Activated CD4-positive, alpha-beta T cell treated with anti-CD3 and anti-CD28 coated beads, Interleukin-2, amount 10 ng/mL, durations not matched to agents 24 days and 14 days (primary cell): Measurements from ENCODE around the gene ZAR1L. TPM values are rescaled to one million over a fixed set of nuclear protein-coding genes. Genes with fewer than 3 reads are reported as not detected.

Source experiments
- DNase-seq: peaks from one replicate; pipeline ENCODE4 v3.0.0; 2022
- H3K27ac Mint-ChIP-seq: one replicate; pipeline ENCODE4 v1.8.0; 2022; ENCODE audit warnings: mild to moderate bottlenecking, mixed read lengths
- H3K27me3 Mint-ChIP-seq: one replicate; pipeline ENCODE4 v1.8.0; 2022; ENCODE audit warnings: mixed read lengths
- H3K36me3 Mint-ChIP-seq: one replicate; pipeline ENCODE4 v1.8.0; 2022; ENCODE audit warnings: low read depth, mild to moderate bottlenecking, mixed read lengths
- H3K4me1 Mint-ChIP-seq: one replicate; pipeline ENCODE4 v1.8.0; 2021; ENCODE audit warnings: mixed read lengths
- H3K4me3 Mint-ChIP-seq: one replicate; pipeline ENCODE4 v1.8.0; 2022; ENCODE audit warnings: mild to moderate bottlenecking, moderate library complexity, mixed read lengths
- H3K9me3 Mint-ChIP-seq: one replicate; pipeline ENCODE4 v1.8.0; 2021; ENCODE audit warnings: mixed read lengths
- intact Hi-C: fragments of 100-400 bp; cut with micrococcal nuclease; formaldehyde crosslinking; loops from one replicate; pipeline ENCODE4 v1.15.1; 2023
- total RNA-seq: library from RNA; stranded (reverse); gene quantifications from 2 replicates; pipeline ENCODE4 v1.2.3, GENCODE V29; 2022

ZAR1L gene
- total RNA-seq, 1 donor from 2014 or later: 0.19 TPM

GRCh38 chr13:32316028-32316339 lies 821 bp upstream of the ZAR1L start:
- intact Hi-C loops: loop anchor here (5.0 kb wide), 1 partner anchor 271 kb away; the partner anchor contains the start of gene PDS5B
- Mint-ChIP-seq H3K36me3 (peaks cover 23% of the 10 kb centered on the region), H3K27ac (peak overlapping the region; percentile 100), H3K4me1 (peaks cover 27% of the 10 kb centered on the region), H3K27me3 (no peaks in the 10 kb centered on the region), H3K4me3 (peak overlapping the region; percentile 96), H3K9me3 (no peaks in the 10 kb centered on the region)
- DNase-seq: no peak

- Mint-ChIP-seq H3K9me3 (no peaks in the 10 kb centered on the region), H3K36me3 (peaks cover 12% of the 10 kb centered on the region), H3K27ac (peak overlapping the region; percentile 100), H3K4me3 (peak overlapping the region; percentile 96), H3K27me3 (no peaks in the 10 kb centered on the region), H3K4me1 (peaks cover 24% of the 10 kb centered on the region)
- peak; percentile 87 for DNase-seq
- intact Hi-C loops: loop anchor here (1.0 to 5.0 kb wide), 6 partner anchors 14 to 1228 kb away; partner anchors contain the start of genes FRY, N4BP2L1, N4BP2L2 and PDS5B
Measured at GRCh38 chr13:32314271-32315237, 609 bp downstream of the ZAR1L start.

GRCh38 chr13:32311188-32311897 lies 3.8 kb downstream of the ZAR1L start:
- intact Hi-C loops: loop anchor here (5.0 kb wide), 1 partner anchor 279 kb away; the partner anchor contains the start of gene FRY
- H3K27ac Mint-ChIP-seq: no peak overlapping the region
- no peaks in the 10 kb centered on the region for H3K27me3 Mint-ChIP-seq
- no peak overlapping the region for H3K4me3 Mint-ChIP-seq
- H3K9me3 Mint-ChIP-seq: no peaks in the 10 kb centered on the region
- peaks cover 21% of the 10 kb centered on the region for H3K4me1 Mint-ChIP-seq
- H3K36me3 Mint-ChIP-seq: no peaks in the 10 kb centered on the region
- DNase-seq: no peak

- no peaks in the 10 kb centered on the region for H3K36me3 Mint-ChIP-seq
- H3K4me1 Mint-ChIP-seq: peaks cover 21% of the 10 kb centered on the region
- DNase-seq: peak; percentile 81
- intact Hi-C loops: loop anchor here (1.0 to 5.0 kb wide), 4 partner anchors 42 to 400 kb away; partner anchors contain the start of gene FRY
- H3K9me3 Mint-ChIP-seq: peaks cover 4% of the 10 kb centered on the region
- H3K27me3 Mint-ChIP-seq: peaks cover 3% of the 10 kb centered on the region
- H3K4me3 Mint-ChIP-seq: no peak overlapping the region
- no peak overlapping the region for H3K27ac Mint-ChIP-seq
Measured at GRCh38 chr13:32310134-32310706, 4.9 kb downstream of the ZAR1L start.

- intact Hi-C loops: loop anchor here (1.0 to 5.0 kb wide), 4 partner anchors 41 to 399 kb away; partner anchors contain the start of gene FRY
- peaks cover 16% of the 10 kb centered on the region for H3K4me1 Mint-ChIP-seq
- no peak for DNase-seq
- H3K27me3 Mint-ChIP-seq: peaks cover 3% of the 10 kb centered on the region
- peak overlapping the region; percentile 9 for H3K4me3 Mint-ChIP-seq
- H3K36me3 Mint-ChIP-seq: no peaks in the 10 kb centered on the region
- no peak overlapping the region for H3K27ac Mint-ChIP-seq
- H3K9me3 Mint-ChIP-seq: peaks cover 4% of the 10 kb centered on the region
Measured at GRCh38 chr13:32309312-32310133, 5.6 kb downstream of the ZAR1L start.

GRCh38 chr13:32305646-32306045 lies 9.5 kb downstream of the ZAR1L start:
- Mint-ChIP-seq H3K4me3 (no peak overlapping the region), H3K9me3 (peaks cover 4% of the 10 kb centered on the region), H3K36me3 (no peaks in the 10 kb centered on the region), H3K27ac (no peak overlapping the region), H3K4me1 (peaks cover 12% of the 10 kb centered on the region), H3K27me3 (peaks cover 3% of the 10 kb centered on the region)
- no peak for DNase-seq
- intact Hi-C loops: no loop called here

- Mint-ChIP-seq H3K27ac (no peak overlapping the region), H3K27me3 (peaks cover 15% of the 10 kb centered on the region), H3K4me3 (no peak overlapping the region), H3K4me1 (peaks cover 10% of the 10 kb centered on the region), H3K36me3 (no peaks in the 10 kb centered on the region), H3K9me3 (peaks cover 4% of the 10 kb centered on the region)
- intact Hi-C loops: no loop called here
- no peak for DNase-seq
Measured at GRCh38 chr13:32302461-32302860, 12.7 kb downstream of the ZAR1L start.

GRCh38 chr13:32300920-32301319 lies 14.2 kb downstream of the ZAR1L start:
- Mint-ChIP-seq H3K36me3 (peaks cover 1% of the 10 kb centered on the region), H3K4me1 (peaks cover 17% of the 10 kb centered on the region), H3K4me3 (no peak overlapping the region), H3K27me3 (peaks cover 18% of the 10 kb centered on the region), H3K27ac (no peak overlapping the region), H3K9me3 (peaks cover 2% of the 10 kb centered on the region)
- DNase-seq: no peak
- intact Hi-C loops: loop anchor here (1.0 to 2.0 kb wide), 2 partner anchors 14 to 23 kb away; partner anchors contain the start of genes BRCA2 and ZAR1L

GRCh38 chr13:32300406-32300805 lies 14.8 kb downstream of the ZAR1L start:
- Mint-ChIP-seq H3K27me3 (peaks cover 18% of the 10 kb centered on the region), H3K36me3 (peaks cover 1% of the 10 kb centered on the region), H3K4me3 (no peak overlapping the region), H3K4me1 (peaks cover 17% of the 10 kb centered on the region), H3K27ac (no peak overlapping the region), H3K9me3 (no peaks in the 10 kb centered on the region)
- DNase-seq: no peak
- intact Hi-C loops: loop anchor here (1.0 to 2.0 kb wide), 2 partner anchors 14 to 22 kb away; partner anchors contain the start of genes BRCA2 and ZAR1L

GRCh38 chr13:32299893-32300292 lies 15.3 kb downstream of the ZAR1L start:
- DNase-seq: no peak
- no peaks in the 10 kb centered on the region for H3K9me3 Mint-ChIP-seq
- H3K27ac Mint-ChIP-seq: no peak overlapping the region
- intact Hi-C loops: loop anchor here (1.0 to 2.0 kb wide), 2 partner anchors 15 to 22 kb away; partner anchors contain the start of genes BRCA2 and ZAR1L
- peaks cover 1% of the 10 kb centered on the region for H3K36me3 Mint-ChIP-seq
- H3K27me3 Mint-ChIP-seq: peaks cover 18% of the 10 kb centered on the region
- H3K4me3 Mint-ChIP-seq: no peak overlapping the region
- H3K4me1 Mint-ChIP-seq: peaks cover 17% of the 10 kb centered on the region

- Mint-ChIP-seq H3K27ac (no peak overlapping the region), H3K9me3 (no peaks in the 10 kb centered on the region), H3K36me3 (peaks cover 1% of the 10 kb centered on the region), H3K27me3 (peaks cover 21% of the 10 kb centered on the region), H3K4me3 (no peak overlapping the region), H3K4me1 (peaks cover 17% of the 10 kb centered on the region)
- intact Hi-C loops: no loop called here
- no peak for DNase-seq
Measured at GRCh38 chr13:32298695-32299094, 16.5 kb downstream of the ZAR1L start.

- Mint-ChIP-seq H3K27ac (no peak overlapping the region), H3K4me3 (no peak overlapping the region), H3K27me3 (peaks cover 21% of the 10 kb centered on the region), H3K36me3 (peaks cover 1% of the 10 kb centered on the region), H3K4me1 (peaks cover 17% of the 10 kb centered on the region), H3K9me3 (no peaks in the 10 kb centered on the region)
- no peak for DNase-seq
- intact Hi-C loops: no loop called here
Measured at GRCh38 chr13:32297206-32297605, 18.0 kb downstream of the ZAR1L start.

- Mint-ChIP-seq H3K4me1 (no peaks in the 10 kb centered on the region), H3K36me3 (no peaks in the 10 kb centered on the region), H3K9me3 (no peaks in the 10 kb centered on the region), H3K27me3 (peaks cover 5% of the 10 kb centered on the region), H3K27ac (no peak overlapping the region), H3K4me3 (no peak overlapping the region)
- intact Hi-C loops: no loop called here
- DNase-seq: no peak
Measured at GRCh38 chr13:32285633-32285965, 29.6 kb downstream of the ZAR1L start.
